CD14-positive monocyte (primary cell): Measurements from ENCODE around the gene BIN1. TPM values are rescaled to one million over a fixed set of nuclear protein-coding genes. Genes with fewer than 3 reads are reported as not detected.

Experiments used
- DNase-seq, 3 donors: peaks; one replicate each; pipeline ENCODE4 v3.0.0-alpha.2; 2011 to 2022
- H2AFZ ChIP-seq: 2 replicates; pipeline ENCODE4 v1.6.0; 2012; ENCODE audit warnings: mild to moderate bottlenecking, low read depth, low read length, inconsistent platforms; ENCODE audit not compliant: insufficient read depth, poor library complexity, severe bottlenecking
- H3K27ac ChIP-seq, 2 donors: 1 replicate in 1 of 2; 2 replicates in 1 of 2; pipeline ENCODE4 v1.5.1; 2012 to 2013; ENCODE audit warnings: low read length in 2 of 2, control low read depth in 1 of 2, inconsistent platforms in 1 of 2, low read depth in 1 of 2, mild to moderate bottlenecking in 1 of 2
- H3K27me3 ChIP-seq, 2 donors: one replicate each; pipeline versions ENCODE4 v1.6.0 to v1.6.1; 2011 to 2013; ENCODE audit warnings: low read length in 2 of 2; ENCODE audit not compliant: control insufficient read depth in 2 of 2, insufficient read depth in 2 of 2
- H3K36me3 ChIP-seq, 2 donors: replicated peaks in 1 of 2; 1 replicate in 1 of 2; 2 replicates in 1 of 2; pipeline versions ENCODE4 v1.5.1 to v1.6.1; 2012 to 2013; ENCODE audit warnings: low read length in 2 of 2, control low read depth in 1 of 2, inconsistent platforms in 1 of 2, mild to moderate bottlenecking in 1 of 2; ENCODE audit not compliant: insufficient read depth in 2 of 2, control insufficient read depth in 1 of 2
- H3K4me1 ChIP-seq, 2 donors: 1 replicate in 1 of 2; 2 replicates in 1 of 2; pipeline versions ENCODE4 v1.5.1 to v1.6.1; 2012 to 2013; ENCODE audit warnings: low read length in 2 of 2, control low read depth in 1 of 2, inconsistent platforms in 1 of 2, mild to moderate bottlenecking in 1 of 2, moderate library complexity in 1 of 2; ENCODE audit not compliant: insufficient read depth in 2 of 2, control insufficient read depth in 1 of 2
- H3K4me2 ChIP-seq: replicated peaks from 2 replicates; pipeline ENCODE3; 2012; ENCODE audit warnings: low read length, moderate library complexity, mild to moderate bottlenecking; ENCODE audit not compliant: poor library complexity, severe bottlenecking; ENCODE audit errors: extremely low read depth
- H3K4me3 ChIP-seq, 3 experiments: fragments of 200-600 bp in 1 of 3; sonication (generic) in 1 of 3; replicated peaks in 1 of 3; 1 replicate in 2 of 3; 2 replicates in 1 of 3; pipeline ENCODE4 v1.5.1; 2011 to 2013; ENCODE audit warnings: low read length in 3 of 3, mild to moderate bottlenecking in 3 of 3, control low read depth in 2 of 3, low read depth in 2 of 3, inconsistent platforms in 1 of 3, moderate library complexity in 1 of 3
- H3K79me2 ChIP-seq: 2 replicates; pipeline ENCODE4 v1.6.0; 2012; ENCODE audit warnings: mild to moderate bottlenecking, control low read depth, inconsistent platforms, low read length, moderate library complexity; ENCODE audit not compliant: insufficient read depth
- H3K9ac ChIP-seq: 2 replicates; pipeline ENCODE4 v1.6.0; 2017; ENCODE audit warnings: low read length, mild to moderate bottlenecking; ENCODE audit not compliant: insufficient read depth, poor library complexity, severe bottlenecking
- H3K9me3 ChIP-seq, 2 donors: replicated peaks in 1 of 2; 1 replicate in 1 of 2; 2 replicates in 1 of 2; pipeline versions ENCODE4 v1.5.1 to v1.6.1; 2012 to 2013; ENCODE audit warnings: low read length in 2 of 2, control low read depth in 1 of 2; ENCODE audit not compliant: control insufficient read depth in 1 of 2, insufficient read depth in 1 of 2
- H4K20me1 ChIP-seq: 2 replicates; pipeline ENCODE4 v1.6.0; 2012; ENCODE audit warnings: mild to moderate bottlenecking, low read length, control low read depth, moderate library complexity; ENCODE audit not compliant: insufficient read depth
- H3K27ac Mint-ChIP-seq, 7 donors: one replicate each; pipeline ENCODE4 v1.8.0; 2020; ENCODE audit warnings: mild to moderate bottlenecking in 7 of 7, mixed read lengths in 7 of 7, moderate library complexity in 6 of 7, inconsistent platforms in 2 of 7
- H3K27me3 Mint-ChIP-seq, 3 donors: one replicate each; pipeline ENCODE4 v1.8.0; 2021 to 2022; ENCODE audit warnings: low read depth in 3 of 3, mild to moderate bottlenecking in 3 of 3, mixed read lengths in 3 of 3, moderate library complexity in 3 of 3, inconsistent platforms in 1 of 3
- H3K36me3 Mint-ChIP-seq, 2 donors: one replicate each; pipeline ENCODE4 v1.8.0; 2020; ENCODE audit warnings: mixed read lengths in 2 of 2, inconsistent platforms in 1 of 2, mild to moderate bottlenecking in 1 of 2
- H3K4me1 Mint-ChIP-seq: one replicate; pipeline ENCODE4 v1.8.0; 2020; ENCODE audit warnings: mild to moderate bottlenecking, mixed read lengths
- H3K4me3 Mint-ChIP-seq, 2 donors: one replicate each; pipeline ENCODE4 v1.8.0; 2020; ENCODE audit warnings: mild to moderate bottlenecking in 2 of 2, mixed read lengths in 2 of 2, moderate library complexity in 1 of 2
- H3K9me3 Mint-ChIP-seq, 7 donors: one replicate each; pipeline ENCODE4 v1.8.0; 2020 to 2022; ENCODE audit warnings: mixed read lengths in 7 of 7, mild to moderate bottlenecking in 6 of 7, moderate library complexity in 6 of 7, inconsistent platforms in 2 of 7
- WGBS: methylation state at CpG from one replicate; pipeline ENCODE4 v1.1.5; 2013; ENCODE audit warnings: missing lambda C conversion rate; ENCODE audit not compliant: insufficient coverage; 5-methylcytosine and 5-hydroxymethylcytosine counted together
- intact Hi-C, 2 donors: fragments of 100-400 bp; cut with micrococcal nuclease; formaldehyde crosslinking; loops; one replicate each; pipeline versions ENCODE4 v1.15.0 to v1.15.1; 2023
- polyA plus RNA-seq, 3 donors: library from polyadenylated mRNA; depleted of rRNA in 1 of 3; unstranded in 2 of 3; stranded (reverse) in 1 of 3; fragments of 300-500 nt in 2 of 3; fragments of >200 nt in 1 of 3; fragmentation: Illumina TruSeq in 2 of 3; gene quantifications; 1 replicate in 2 of 3; 2 replicates in 1 of 3; pipeline ENCODE4 v1.2.3, GENCODE V29; 2012 to 2021
- TF ChIP-seq, protein P1 (sequence below): fragments of 200-600 bp; IDR thresholded peaks from one replicate; pipeline ENCODE4 v1.8.0; 2022; ENCODE audit warnings: antibody characterized with exemption, mild to moderate bottlenecking

BIN1 gene
- polyA plus RNA-seq, 3 donors: 3.4 to 7.5 (median 4.1) TPM

DNA sequence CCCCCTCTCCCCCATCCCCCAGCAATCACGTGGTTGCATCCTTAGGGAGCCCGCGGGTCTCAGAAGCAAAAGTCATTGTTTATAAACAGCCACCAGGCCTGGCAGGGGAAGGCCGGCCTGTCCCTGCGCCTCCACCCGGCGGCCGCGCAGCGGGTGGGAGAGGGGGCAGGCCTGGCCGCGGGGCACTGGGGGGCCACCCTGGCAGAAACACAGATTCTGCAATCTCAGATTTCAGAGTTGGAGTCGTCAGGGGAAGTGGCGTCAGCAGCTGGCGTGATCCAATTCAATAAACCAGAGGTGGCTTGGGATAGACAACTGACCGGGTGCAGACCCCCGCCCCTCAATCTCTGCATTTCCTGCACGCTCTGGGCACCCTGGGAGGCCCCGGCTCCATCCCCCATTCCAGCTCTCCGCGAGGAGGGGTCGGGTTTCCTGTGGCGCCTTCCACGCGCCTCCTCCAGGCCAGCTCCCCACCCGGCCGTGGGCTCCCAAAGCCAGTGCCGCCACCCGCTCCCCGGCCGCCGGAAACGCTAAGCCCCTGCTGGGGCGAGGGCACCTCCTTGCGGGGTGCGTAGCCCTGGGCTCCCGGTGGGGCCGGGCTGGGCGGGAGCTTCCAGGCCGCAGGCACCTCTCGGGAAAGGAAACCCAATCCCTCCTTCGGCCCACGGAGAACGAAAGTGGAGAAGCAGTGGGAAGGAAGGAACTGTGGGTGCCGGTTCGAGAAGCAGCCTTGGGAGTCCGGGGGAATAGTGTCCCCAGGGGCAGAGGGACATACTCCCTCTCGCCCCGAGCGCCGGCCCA is 1.1 kb downstream of the BIN1 start:
- DNase-seq: peak in 2 of 3 donors; percentile 26 to 29
- intact Hi-C loops: loop anchor here (2.0 to 5.0 kb wide), 2 partner anchors 19 to 34 kb away; no protein-coding TSS in a partner anchor
- Histone ChIP-seq H3K9ac (peak overlapping the region; percentile 75), H2AFZ (peak overlapping the region; percentile 86), H3K27ac (no peak overlapping the region), H3K27me3 (peaks cover 4 to 30% of the 10 kb centered on the region in 2 donors), H3K9me3 (no peaks in the 10 kb centered on the region), H3K4me3 (peak overlapping the region; percentile 52 to 81 (median 54)), H4K20me1 (no peaks in the 10 kb centered on the region), H3K4me2 (peak overlapping the region; percentile 96), H3K79me2 (no peaks in the 10 kb centered on the region), H3K4me1 (peaks cover 20 to 23% of the 10 kb centered on the region in 2 donors), H3K36me3 (no peaks in the 10 kb centered on the region)
- Mint-ChIP-seq H3K9me3 (no peaks in the 10 kb centered on the region), H3K4me3 (peak overlapping the region; percentile 83 to 87), H3K27me3 (peaks cover 18 to 45% (median 30%) of the 10 kb centered on the region in 3 donors), H3K27ac (peak overlapping the region in 3 of 7 donors; percentile 20 to 48 (median 30)), H3K36me3 (no peaks in the 10 kb centered on the region), H3K4me1 (peaks cover 10% of the 10 kb centered on the region)
- TF ChIP-seq, protein P1, sequence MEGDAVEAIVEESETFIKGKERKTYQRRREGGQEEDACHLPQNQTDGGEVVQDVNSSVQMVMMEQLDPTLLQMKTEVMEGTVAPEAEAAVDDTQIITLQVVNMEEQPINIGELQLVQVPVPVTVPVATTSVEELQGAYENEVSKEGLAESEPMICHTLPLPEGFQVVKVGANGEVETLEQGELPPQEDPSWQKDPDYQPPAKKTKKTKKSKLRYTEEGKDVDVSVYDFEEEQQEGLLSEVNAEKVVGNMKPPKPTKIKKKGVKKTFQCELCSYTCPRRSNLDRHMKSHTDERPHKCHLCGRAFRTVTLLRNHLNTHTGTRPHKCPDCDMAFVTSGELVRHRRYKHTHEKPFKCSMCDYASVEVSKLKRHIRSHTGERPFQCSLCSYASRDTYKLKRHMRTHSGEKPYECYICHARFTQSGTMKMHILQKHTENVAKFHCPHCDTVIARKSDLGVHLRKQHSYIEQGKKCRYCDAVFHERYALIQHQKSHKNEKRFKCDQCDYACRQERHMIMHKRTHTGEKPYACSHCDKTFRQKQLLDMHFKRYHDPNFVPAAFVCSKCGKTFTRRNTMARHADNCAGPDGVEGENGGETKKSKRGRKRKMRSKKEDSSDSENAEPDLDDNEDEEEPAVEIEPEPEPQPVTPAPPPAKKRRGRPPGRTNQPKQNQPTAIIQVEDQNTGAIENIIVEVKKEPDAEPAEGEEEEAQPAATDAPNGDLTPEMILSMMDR: no peak
- 1% methylated on average over 42 of the region's 51 CpGs for WGBS

DNA sequence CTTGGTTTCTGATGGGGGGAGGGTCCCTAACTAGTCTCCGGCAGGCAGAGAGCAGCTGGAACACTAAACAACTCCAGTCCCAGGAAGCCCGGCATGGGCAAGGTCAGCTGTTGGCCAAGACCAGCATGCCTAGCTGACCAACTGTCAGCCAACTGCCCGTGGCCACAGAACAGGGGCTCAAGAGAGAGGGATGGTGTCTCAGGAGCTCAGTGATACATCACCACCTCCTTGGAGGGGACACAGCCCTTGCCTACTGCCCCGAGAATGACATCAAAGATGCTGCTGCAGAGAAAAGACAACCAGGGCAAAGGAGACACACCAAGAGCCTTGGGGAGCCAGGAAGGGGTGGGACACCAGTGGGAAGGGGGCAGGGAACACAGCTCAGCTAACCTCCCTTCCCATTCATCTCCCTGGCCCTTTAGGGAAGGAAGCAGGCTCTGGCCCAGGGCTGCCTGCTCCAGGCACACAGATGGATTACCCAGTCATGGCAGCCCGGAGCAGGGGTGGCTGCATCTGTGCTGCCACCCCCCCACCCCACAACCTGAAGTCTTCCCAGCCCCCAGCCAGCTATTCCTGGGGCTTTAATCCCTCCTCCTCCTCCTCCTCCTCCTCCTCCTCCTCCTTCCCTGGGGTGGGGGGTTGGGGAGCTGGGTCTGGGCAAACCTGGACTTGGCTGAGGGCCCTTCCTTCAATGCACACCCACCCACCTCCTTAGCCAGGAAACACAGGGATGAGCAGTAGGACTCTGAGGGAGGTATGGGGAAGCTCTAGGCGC is 1.9 kb downstream of the BIN1 start:
- Histone ChIP-seq H3K27me3 (peaks cover 4 to 30% of the 10 kb centered on the region in 2 donors), H3K79me2 (no peaks in the 10 kb centered on the region), H3K36me3 (no peaks in the 10 kb centered on the region), H2AFZ (peak overlapping the region; percentile 86), H3K27ac (no peak overlapping the region), H3K4me1 (peaks cover 20 to 23% of the 10 kb centered on the region in 2 donors), H3K9ac (peak overlapping the region; percentile 75), H4K20me1 (no peaks in the 10 kb centered on the region), H3K4me3 (peak overlapping the region in 1 of 3 experiments; percentile 81), H3K4me2 (peak overlapping the region; percentile 96), H3K9me3 (no peaks in the 10 kb centered on the region)
- intact Hi-C loops: loop anchor here in 1 of 2 donors (5.0 kb wide), 1 partner anchor 33 kb away; no protein-coding TSS in a partner anchor
- Mint-ChIP-seq H3K9me3 (no peaks in the 10 kb centered on the region), H3K36me3 (no peaks in the 10 kb centered on the region), H3K4me1 (peaks cover 10% of the 10 kb centered on the region), H3K4me3 (peak overlapping the region; percentile 83 to 87), H3K27me3 (peaks cover 18 to 45% (median 30%) of the 10 kb centered on the region in 3 donors), H3K27ac (no peak overlapping the region)
- 90% methylated on average over 3 of the region's 6 CpGs for WGBS
- no peak for DNase-seq
- TF ChIP-seq, protein P1: no peak
